Keratinocyte (primary cell): Measurements from ENCODE around the gene SLC38A1. TPM values are rescaled to one million over a fixed set of nuclear protein-coding genes. Genes with fewer than 3 reads are reported as not detected.

Source experiments
- DNase-seq: peaks from one replicate; pipeline ENCODE4 v3.0.0-alpha.2; 2011; ENCODE audit warnings: low read depth, missing footprints, low spot score
- FAIRE-seq: peaks from 2 replicates; lab custom pipeline; 2011; peaks lifted over from hg19 to GRCh38; lab: Jason Lieb, UNC
- H2AFZ ChIP-seq: 2 replicates; pipeline ENCODE4 v1.6.0; 2012; ENCODE audit warnings: low read length, control low read depth, inconsistent platforms; ENCODE audit not compliant: control insufficient read depth
- H3K27ac ChIP-seq: 2 replicates; pipeline ENCODE4 v1.5.1; 2011; ENCODE audit warnings: low read length; ENCODE audit not compliant: control insufficient read depth, insufficient read depth
- H3K27me3 ChIP-seq: 3 replicates; pipeline ENCODE4 v1.6.0; 2011; ENCODE audit warnings: low read length; ENCODE audit not compliant: control insufficient read depth, insufficient read depth; ENCODE audit errors: extremely low read depth
- H3K36me3 ChIP-seq, 2 experiments: 2 replicates in 1 of 2; 3 replicates in 1 of 2; pipeline ENCODE4 v1.5.1; 2011; ENCODE audit warnings: low read length in 2 of 2, mild to moderate bottlenecking in 1 of 2; ENCODE audit not compliant: control insufficient read depth in 2 of 2, insufficient read depth in 2 of 2; ENCODE audit errors: extremely low read depth in 1 of 2
- H3K4me1 ChIP-seq: 3 replicates; pipeline ENCODE4 v1.5.1; 2011; ENCODE audit warnings: low read length; ENCODE audit not compliant: control insufficient read depth, insufficient read depth; ENCODE audit errors: extremely low read depth
- H3K4me2 ChIP-seq: 3 replicates; pipeline ENCODE4 v1.6.0; 2011; ENCODE audit warnings: low read depth, low read length; ENCODE audit not compliant: control insufficient read depth, insufficient read depth; ENCODE audit errors: extremely low read depth
- H3K4me3 ChIP-seq, 3 experiments: fragments of 200-600 bp in 1 of 3; sonication (generic) in 1 of 3; 2 replicates in 2 of 3; 3 replicates in 1 of 3; pipeline ENCODE4 v1.5.1; 2011 to 2016; ENCODE audit warnings: low read length in 3 of 3, mild to moderate bottlenecking in 3 of 3, control low read depth in 2 of 3, inconsistent platforms in 1 of 3, low read depth in 1 of 3, mixed read lengths in 1 of 3, mixed run types in 1 of 3, moderate library complexity in 1 of 3; ENCODE audit not compliant: control insufficient read depth in 2 of 3, insufficient read depth in 2 of 3; ENCODE audit errors: extremely low read depth in 1 of 3
- H3K79me2 ChIP-seq: 2 replicates; pipeline ENCODE4 v1.6.0; 2012; ENCODE audit warnings: low read length; ENCODE audit not compliant: control insufficient read depth, insufficient read depth
- H3K9ac ChIP-seq: 3 replicates; pipeline ENCODE4 v1.6.0; 2011; ENCODE audit warnings: low read length; ENCODE audit not compliant: control insufficient read depth, insufficient read depth; ENCODE audit errors: extremely low read depth
- H3K9me1 ChIP-seq: 3 replicates; pipeline ENCODE4 v1.6.0; 2011; ENCODE audit warnings: low read length; ENCODE audit not compliant: control insufficient read depth, insufficient read depth; ENCODE audit errors: extremely low read depth
- H3K9me3 ChIP-seq: 2 replicates; pipeline ENCODE4 v1.5.1; 2012; ENCODE audit warnings: low read depth, low read length; ENCODE audit not compliant: control insufficient read depth
- H4K20me1 ChIP-seq: 3 replicates; pipeline ENCODE4 v1.6.0; 2011; ENCODE audit warnings: low read length; ENCODE audit not compliant: control insufficient read depth, insufficient read depth; ENCODE audit errors: extremely low read depth
- EZH2 ChIP-seq: IDR thresholded peaks from one replicate; pipeline ENCODE4 v1.6.1; 2012; ENCODE audit warnings: inconsistent platforms, mild to moderate bottlenecking, low read length, moderate library complexity
- dilution Hi-C: fragments of 300-500 bp; cut with MboI; formaldehyde crosslinking; loops from one replicate; pipeline ENCODE4 v1.7.0; 2020; ENCODE audit warnings: low sequenced_read_pairs; ENCODE audit not compliant: extremely low pct_ligation_motif_present
- polyA plus RNA-seq, 5 experiments: library from polyadenylated mRNA; depleted of rRNA in 3 of 5; stranded (reverse) in 3 of 5; stranded (forward) in 1 of 5; unstranded in 1 of 5; fragments of >200 nt; gene quantifications; 1 replicate in 1 of 5; 2 replicates in 3 of 5; 3 replicates in 1 of 5; pipeline versions ENCODE4 v1.2.1 to v1.2.3, GENCODE V29; 2011 to 2012; ENCODE audit warnings: missing spikeins in 2 of 5, low read depth in 1 of 5, low replicate concordance in 1 of 5
- TF ChIP-seq, protein P1 (sequence below), 3 experiments: IDR thresholded peaks in 1 of 3; conservative IDR thresholded peaks in 1 of 3; optimal IDR thresholded peaks in 1 of 3; 2 replicates in 2 of 3; 3 replicates in 1 of 3; pipeline versions ENCODE3 to v1.5.1; 2011; ENCODE audit warnings: low read length in 3 of 3, mild to moderate bottlenecking in 3 of 3, moderate library complexity in 2 of 3, control low read depth in 1 of 3, inconsistent platforms in 1 of 3; ENCODE audit not compliant: insufficient read depth in 2 of 3; ENCODE audit errors: extremely low read depth in 1 of 3

Gene SLC38A1
- polyA plus RNA-seq, 1 donor (not counting 4 experiments of a cell fraction or from before 2014, with no cell fraction given) = 134 TPM

DNA sequence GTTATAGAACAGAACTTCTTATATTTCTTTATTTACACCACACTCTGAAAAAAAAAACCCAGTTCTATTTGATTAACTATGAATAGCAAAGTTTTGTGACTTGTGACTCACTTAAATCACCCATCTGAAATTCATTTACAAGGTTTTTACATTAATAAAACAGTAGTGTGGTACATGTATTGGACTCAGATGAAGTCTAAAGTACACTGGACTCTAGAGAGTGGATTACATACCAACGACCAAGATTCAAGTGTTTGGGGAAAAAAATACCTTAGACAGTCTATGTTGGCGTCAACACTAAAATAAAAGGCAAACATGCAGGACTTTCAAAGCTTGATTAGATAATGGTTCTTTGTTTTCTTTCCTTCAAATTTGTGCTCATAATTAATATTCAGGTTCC is 85.7 kb downstream of the SLC38A1 start:
- Histone ChIP-seq H3K27ac (no peak overlapping the region), H3K27me3 (no peaks in the 10 kb centered on the region)
- dilution Hi-C loops = no loop called here

DNA sequence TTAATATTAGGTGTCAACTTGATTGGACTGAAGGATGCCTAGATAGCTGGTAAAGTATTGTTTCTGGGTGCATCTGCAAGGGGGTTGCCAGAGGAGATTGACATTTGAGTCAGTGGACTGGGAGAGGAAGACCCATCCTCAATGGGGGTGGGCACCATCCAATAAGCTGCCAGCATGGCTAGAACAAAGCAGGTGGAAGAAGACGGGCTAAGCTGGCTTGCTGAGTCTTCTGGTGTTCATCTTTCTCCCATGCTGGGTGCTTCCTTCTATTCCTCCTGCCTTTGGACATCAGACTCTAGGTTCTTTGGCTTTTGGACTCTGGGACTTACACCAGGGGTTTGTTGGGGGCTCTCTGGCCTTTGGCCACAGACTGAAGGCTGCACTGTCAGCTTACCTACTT is 87.4 kb downstream of the SLC38A1 start:
- Histone ChIP-seq H3K9me1 (no peaks in the 10 kb centered on the region), H3K9me3 (no peaks in the 10 kb centered on the region), H3K79me2 (no peaks in the 10 kb centered on the region), H3K4me3 (no peak overlapping the region), H3K4me2 (no peak overlapping the region), H4K20me1 (no peaks in the 10 kb centered on the region), H3K36me3 (peaks cover 0 to 3% of the 10 kb centered on the region in 2 experiments), H2AFZ (no peak overlapping the region), H3K4me1 (no peaks in the 10 kb centered on the region), H3K27me3 (no peaks in the 10 kb centered on the region), H3K9ac (no peak overlapping the region), H3K27ac (no peak overlapping the region)
- DNase-seq = no peak
- no peak for FAIRE-seq
- dilution Hi-C loops = no loop called here
- TF ChIP-seq, protein P1, sequence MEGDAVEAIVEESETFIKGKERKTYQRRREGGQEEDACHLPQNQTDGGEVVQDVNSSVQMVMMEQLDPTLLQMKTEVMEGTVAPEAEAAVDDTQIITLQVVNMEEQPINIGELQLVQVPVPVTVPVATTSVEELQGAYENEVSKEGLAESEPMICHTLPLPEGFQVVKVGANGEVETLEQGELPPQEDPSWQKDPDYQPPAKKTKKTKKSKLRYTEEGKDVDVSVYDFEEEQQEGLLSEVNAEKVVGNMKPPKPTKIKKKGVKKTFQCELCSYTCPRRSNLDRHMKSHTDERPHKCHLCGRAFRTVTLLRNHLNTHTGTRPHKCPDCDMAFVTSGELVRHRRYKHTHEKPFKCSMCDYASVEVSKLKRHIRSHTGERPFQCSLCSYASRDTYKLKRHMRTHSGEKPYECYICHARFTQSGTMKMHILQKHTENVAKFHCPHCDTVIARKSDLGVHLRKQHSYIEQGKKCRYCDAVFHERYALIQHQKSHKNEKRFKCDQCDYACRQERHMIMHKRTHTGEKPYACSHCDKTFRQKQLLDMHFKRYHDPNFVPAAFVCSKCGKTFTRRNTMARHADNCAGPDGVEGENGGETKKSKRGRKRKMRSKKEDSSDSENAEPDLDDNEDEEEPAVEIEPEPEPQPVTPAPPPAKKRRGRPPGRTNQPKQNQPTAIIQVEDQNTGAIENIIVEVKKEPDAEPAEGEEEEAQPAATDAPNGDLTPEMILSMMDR (optimal IDR thresholded peaks at IDR 0.05 in 1 of 3, IDR thresholded peaks at IDR 0.05 in 1 of 3, conservative IDR thresholded peaks at IDR 0.05 in 1 of 3; ENCODE audit: extremely low read depth in 1 of 3, insufficient read depth in 2 of 3, low read length in 3 of 3) = no peak
- TF ChIP-seq EZH2 = no peak

More for the DNA sequence above, 85.7 kb downstream of the SLC38A1 start:
- no peaks in the 10 kb centered on the region for H3K9me1 ChIP-seq
- H3K36me3 ChIP-seq = peaks cover under 1 to 3% of the 10 kb centered on the region in 2 experiments
- no peaks in the 10 kb centered on the region for H4K20me1 ChIP-seq
- TF ChIP-seq EZH2 = no peak
- no peaks in the 10 kb centered on the region for H3K9me3 ChIP-seq
- H3K4me2 ChIP-seq = no peak overlapping the region
- no peak overlapping the region for H3K9ac ChIP-seq
- FAIRE-seq = no peak
- no peak overlapping the region for H3K4me3 ChIP-seq
- H3K4me1 ChIP-seq = peaks cover 4% of the 10 kb centered on the region
- no peak overlapping the region for H2AFZ ChIP-seq
- H3K79me2 ChIP-seq = no peaks in the 10 kb centered on the region
- no peak for DNase-seq
